ENCODE measurements around the gene GCM1.

GCM1 gene

DNA sequence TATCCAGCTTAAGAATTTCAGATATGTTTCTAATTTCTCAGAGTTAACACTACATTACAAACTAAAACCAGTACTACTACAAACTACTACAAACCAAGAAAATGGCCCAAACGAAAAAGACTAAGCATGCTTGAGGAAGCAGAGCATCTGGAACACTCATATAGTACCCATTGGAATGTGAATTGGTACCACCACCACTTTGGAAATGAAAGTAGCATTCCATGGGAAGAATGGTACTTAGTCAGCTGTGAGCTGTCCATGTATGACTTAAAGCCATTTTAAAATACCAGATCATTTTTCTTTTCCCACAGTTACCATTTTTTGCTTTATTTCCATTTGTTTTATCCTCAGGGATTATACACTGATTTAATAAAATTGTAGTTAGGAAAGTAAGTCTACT lies 52.9 kb downstream of the GCM1 start:
- TF ChIP-seq, protein P1, sequence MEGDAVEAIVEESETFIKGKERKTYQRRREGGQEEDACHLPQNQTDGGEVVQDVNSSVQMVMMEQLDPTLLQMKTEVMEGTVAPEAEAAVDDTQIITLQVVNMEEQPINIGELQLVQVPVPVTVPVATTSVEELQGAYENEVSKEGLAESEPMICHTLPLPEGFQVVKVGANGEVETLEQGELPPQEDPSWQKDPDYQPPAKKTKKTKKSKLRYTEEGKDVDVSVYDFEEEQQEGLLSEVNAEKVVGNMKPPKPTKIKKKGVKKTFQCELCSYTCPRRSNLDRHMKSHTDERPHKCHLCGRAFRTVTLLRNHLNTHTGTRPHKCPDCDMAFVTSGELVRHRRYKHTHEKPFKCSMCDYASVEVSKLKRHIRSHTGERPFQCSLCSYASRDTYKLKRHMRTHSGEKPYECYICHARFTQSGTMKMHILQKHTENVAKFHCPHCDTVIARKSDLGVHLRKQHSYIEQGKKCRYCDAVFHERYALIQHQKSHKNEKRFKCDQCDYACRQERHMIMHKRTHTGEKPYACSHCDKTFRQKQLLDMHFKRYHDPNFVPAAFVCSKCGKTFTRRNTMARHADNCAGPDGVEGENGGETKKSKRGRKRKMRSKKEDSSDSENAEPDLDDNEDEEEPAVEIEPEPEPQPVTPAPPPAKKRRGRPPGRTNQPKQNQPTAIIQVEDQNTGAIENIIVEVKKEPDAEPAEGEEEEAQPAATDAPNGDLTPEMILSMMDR (conservative IDR thresholded peaks at IDR 0.05; ENCODE audit: low read depth, low read length) = no peak
- no peak overlapping the region for H3K4me3 ChIP-seq (ENCODE audit: low read length)
- no peak for DNase-seq (ENCODE audit: low read depth)

GRCh38 chr6:53095270-53095669 lies 53.4 kb downstream of the GCM1 start:
- H3K4me3 ChIP-seq (ENCODE audit: low read length) = no peak overlapping the region
- no peak for DNase-seq (ENCODE audit: low read depth)
- TF ChIP-seq, protein P1 (conservative IDR thresholded peaks at IDR 0.05; ENCODE audit: low read depth, low read length) = no peak

- no peak for DNase-seq (ENCODE audit: low read depth)
- TF ChIP-seq, protein P1 (conservative IDR thresholded peaks at IDR 0.05; ENCODE audit: low read depth, low read length) = no peak
Observed at GRCh38 chr6:53090576-53090975, 58.1 kb downstream of the GCM1 start.

GRCh38 chr6:53089948-53090347 lies 58.7 kb downstream of the GCM1 start:
- no peak for DNase-seq (ENCODE audit: low read depth)
- TF ChIP-seq, protein P1 (conservative IDR thresholded peaks at IDR 0.05; ENCODE audit: low read depth, low read length) = no peak
- H3K4me3 ChIP-seq (ENCODE audit: low read length) = no peak overlapping the region

More at GRCh38 chr6:53090576-53090975, 58.1 kb downstream of the GCM1 start:
- H3K4me3 ChIP-seq (ENCODE audit: low read length) = no peak overlapping the region

GRCh38 chr6:53086302-53086701 lies 62.3 kb downstream of the GCM1 start:
- TF ChIP-seq, protein P1 (conservative IDR thresholded peaks at IDR 0.05; ENCODE audit: low read depth, low read length) = no peak
- H3K4me3 ChIP-seq (ENCODE audit: low read length) = no peak overlapping the region
- no peak for DNase-seq (ENCODE audit: low read depth)

GRCh38 chr6:53080813-53081212 lies 67.8 kb downstream of the GCM1 start:
- no peak for DNase-seq (ENCODE audit: low read depth)
- H3K4me3 ChIP-seq (ENCODE audit: low read length) = no peak overlapping the region
- TF ChIP-seq, protein P1 (conservative IDR thresholded peaks at IDR 0.05; ENCODE audit: low read depth, low read length) = no peak
